SH-SY5Y (cell line): Measurements from ENCODE around the gene DNAJB8.

Experiments used
- GATA2 ChIP-seq: IDR thresholded peaks from 2 replicates; pipeline ENCODE4 v1.6.1; 2011; ENCODE audit warnings: mild to moderate bottlenecking, low read depth, low read length
- GATA3 ChIP-seq: IDR thresholded peaks from 2 replicates; pipeline ENCODE4 v1.6.1; 2011; ENCODE audit warnings: low read depth, mild to moderate bottlenecking, low read length, moderate library complexity

GRCh38 chr3:128479558-128480086, 12.9 kb upstream of the DNAJB8 start:
- TF ChIP-seq GATA2, result no peak
- TF ChIP-seq GATA3, result no peak
